HepG2 (cell line): Measurements from ENCODE around the gene GRID1. TPM values are rescaled to one million over a fixed set of nuclear protein-coding genes. Genes with fewer than 3 reads are reported as not detected.
A peak's percentile ranks its signal among the peaks of the same experiment; 100 is the strongest.

ENCODE experiments used
- AGO1 ChIP-seq: fragments of 200-400 bp; formaldehyde crosslinking; IDR thresholded peaks from 2 replicates; pipeline ENCODE4 v1.6.1; 2017; ENCODE audit warnings: mild to moderate bottlenecking, low read depth, low read length, moderate library complexity; ENCODE audit not compliant: poor library complexity, severe bottlenecking
- CERS6 ChIP-seq: sonication (generic); formaldehyde crosslinking; IDR thresholded peaks from 2 replicates; pipeline ENCODE4 v1.5.0; 2020; ENCODE audit warnings: missing genetic modification reagents
- FOSL1 ChIP-seq: sonication (generic); formaldehyde crosslinking; IDR thresholded peaks from 2 replicates; pipeline ENCODE4 v1.9.0; 2021; ENCODE audit warnings: missing genetic modification reagents, borderline replicate concordance
- FOXP4 ChIP-seq: sonication (generic); formaldehyde crosslinking; IDR thresholded peaks from 2 replicates; pipeline ENCODE4 v1.4.0; 2020; ENCODE audit warnings: missing genetic modification reagents
- FUBP1 ChIP-seq: sonication (generic); formaldehyde crosslinking; IDR thresholded peaks from 2 replicates; pipeline ENCODE4 v1.5.1; 2020; ENCODE audit warnings: missing genetic modification reagents, mild to moderate bottlenecking, borderline replicate concordance
- KDM1A ChIP-seq: IDR thresholded peaks from 2 replicates; pipeline ENCODE4 v1.6.1; 2016; ENCODE audit warnings: missing compliant biosample characterization
- KMT2B ChIP-seq: IDR thresholded peaks from 2 replicates; pipeline ENCODE4 v1.6.1; 2016; ENCODE audit warnings: missing genetic modification reagents, missing compliant biosample characterization
- MYNN ChIP-seq: sonication (generic); formaldehyde crosslinking; IDR thresholded peaks from 2 replicates; pipeline ENCODE4 v1.4.0; 2020; ENCODE audit warnings: mild to moderate bottlenecking, low read depth, missing genetic modification reagents
- ZFP36L1 ChIP-seq: sonication (generic); formaldehyde crosslinking; IDR thresholded peaks from 2 replicates; pipeline ENCODE4 v1.8.0; 2022; ENCODE audit warnings: mild to moderate bottlenecking, missing genetic modification reagents, moderate library complexity
- polyA plus RNA-seq, 8 experiments: library from polyadenylated mRNA; depleted of rRNA in 3 of 8; stranded (reverse) in 7 of 8; unstranded in 1 of 8; fragments of >200 nt; fragmentation: Illumina TruSeq in 4 of 8; extraction: Trizol in 4 of 8; gene quantifications; 2 replicates each; pipeline versions ENCODE4 v1.2.1 to v1.2.3, GENCODE V29; 2011 to 2016; ENCODE audit warnings: low read depth in 4 of 8, missing spikeins in 1 of 8, mixed read lengths in 1 of 8; ENCODE audit not compliant: insufficient read depth in 1 of 8
- total RNA-seq, 5 experiments: library from RNA; depleted of rRNA; stranded (reverse); fragments of >200 nt; fragmentation: Illumina TruSeq; extraction: Trizol; gene quantifications; 2 replicates each; pipeline ENCODE4 v1.2.3, GENCODE V29; 2016; ENCODE audit warnings: low read depth in 1 of 5

Gene GRID1
- total and polyA plus RNA-seq, 2 of the 13 experiments (the other 11 are each of a cell fraction or from before 2014, with no cell fraction given) = 0.05 TPM; not detected in 1

GRCh38 chr10:86410542-86411124 is 44.0 kb upstream of the GRID1 start (continued):
- TF ChIP-seq CERS6 (CRISPR knock-in tag) = no peak
- no peak for TF ChIP-seq ZFP36L1 (CRISPR knock-in tag)
- no peak for TF ChIP-seq FUBP1 (CRISPR knock-in tag)
- TF ChIP-seq FOXP4 (CRISPR knock-in tag) = peak; percentile 72
- TF ChIP-seq FOSL1 (CRISPR knock-in tag) = peak; percentile 44; the same call in 1 of the 2 replicates
- TF ChIP-seq KDM1A (CRISPR knock-in tag) = peak; percentile 93; the same call in 1 of the 2 replicates
- TF ChIP-seq MYNN (CRISPR knock-in tag) = no peak
- no peak for TF ChIP-seq AGO1
- TF ChIP-seq KMT2B (CRISPR knock-in tag) = no peak
- TF ChIP-seq, all 625 proteins: peak for 88
